Upper lobe of left lung (tissue), 6 donors: Measurements from ENCODE around the gene CD68. TPM values are rescaled to one million over a fixed set of nuclear protein-coding genes. Genes with fewer than 3 reads are reported as not detected.
A peak's percentile ranks its signal among the peaks of the same experiment; 100 is the strongest.

Experiments used
- ATAC-seq, 2 donors: fragments of 200-7000 bp; cut with Tn5 transposase; one replicate each; pipeline ENCODE4 v1.9.1; 2022; ENCODE audit warnings: mild to moderate bottlenecking in 2 of 2, moderate library complexity in 2 of 2; ENCODE audit not compliant: low FRiP score in 2 of 2
- DNase-seq, 2 donors: peaks; one replicate each; pipeline ENCODE4 v3.0.0-alpha.2; 2019 to 2020
- H3K27ac ChIP-seq, 4 donors: fragments of 200-600 bp; sonication (generic); one replicate each; pipeline ENCODE4 v1.5.1; 2016 to 2019
- H3K27me3 ChIP-seq, 4 donors: fragments of 200-600 bp; sonication (generic); one replicate each; pipeline ENCODE4 v1.5.1; 2017 to 2019
- H3K36me3 ChIP-seq, 4 donors: fragments of 200-600 bp; sonication (generic); one replicate each; pipeline ENCODE4 v1.5.1; 2016 to 2019
- H3K4me1 ChIP-seq, 4 donors: fragments of 200-600 bp; sonication (generic); one replicate each; pipeline ENCODE4 v1.5.1; 2018 to 2019
- H3K4me3 ChIP-seq, 4 donors: fragments of 200-600 bp; sonication (generic); one replicate each; pipeline ENCODE4 v1.5.1; 2017 to 2019; ENCODE audit warnings: mild to moderate bottlenecking in 2 of 4, moderate library complexity in 1 of 4
- H3K9me3 ChIP-seq, 4 donors: fragments of 200-600 bp; sonication (generic); one replicate each; pipeline ENCODE4 v1.5.1; 2018 to 2019
- EP300 ChIP-seq, 4 donors: sonication (generic); formaldehyde crosslinking; IDR thresholded peaks; one replicate each; pipeline ENCODE4 v1.5.1; 2017; ENCODE audit warnings: antibody characterized with exemption in 4 of 4, control low read depth in 2 of 4
- POLR2A ChIP-seq, 4 donors: fragments of 450-650 bp; IDR thresholded peaks; one replicate each; pipeline ENCODE4 v1.5.1; 2016 to 2017; ENCODE audit warnings: antibody characterized with exemption in 4 of 4, mild to moderate bottlenecking in 2 of 4
- POLR2AphosphoS5 ChIP-seq, 2 donors: sonication (generic); formaldehyde crosslinking; IDR thresholded peaks; one replicate each; pipeline ENCODE4 v1.5.1; 2017; ENCODE audit warnings: antibody characterized with exemption in 2 of 2
- WGBS, 2 donors: methylation state at CpG; one replicate each; pipeline ENCODE4 v1.1.5; 2017 to 2018; 5-methylcytosine and 5-hydroxymethylcytosine counted together
- total RNA-seq, 6 donors: library from RNA; depleted of rRNA in 4 of 6; stranded (reverse); fragments of >200 nt in 4 of 6; gene quantifications; one replicate each; pipeline versions ENCODE4 v1.1.0 to v1.2.1, GENCODE V29; 2016 to 2021
- TF ChIP-seq, protein P1 (sequence below), 6 experiments: fragments of 450-650 bp in 4 of 6; fragments of 200-600 bp in 2 of 6; sonication (generic) in 2 of 6; IDR thresholded peaks; one replicate each; pipeline ENCODE4 v1.5.1; 2016 to 2019; ENCODE audit warnings: antibody characterized with exemption in 6 of 6
- donor health status: DM: no; HTN: no; CAD: no; lungs with moderate emphysema.
- donor health status: DM: no; HTN: yes; CAD: no; lungs with severe emphysema.

CD68 gene
- total RNA-seq, 6 donors from 2014 or later, result 76.5 to 500 (median 260) TPM

DNA sequence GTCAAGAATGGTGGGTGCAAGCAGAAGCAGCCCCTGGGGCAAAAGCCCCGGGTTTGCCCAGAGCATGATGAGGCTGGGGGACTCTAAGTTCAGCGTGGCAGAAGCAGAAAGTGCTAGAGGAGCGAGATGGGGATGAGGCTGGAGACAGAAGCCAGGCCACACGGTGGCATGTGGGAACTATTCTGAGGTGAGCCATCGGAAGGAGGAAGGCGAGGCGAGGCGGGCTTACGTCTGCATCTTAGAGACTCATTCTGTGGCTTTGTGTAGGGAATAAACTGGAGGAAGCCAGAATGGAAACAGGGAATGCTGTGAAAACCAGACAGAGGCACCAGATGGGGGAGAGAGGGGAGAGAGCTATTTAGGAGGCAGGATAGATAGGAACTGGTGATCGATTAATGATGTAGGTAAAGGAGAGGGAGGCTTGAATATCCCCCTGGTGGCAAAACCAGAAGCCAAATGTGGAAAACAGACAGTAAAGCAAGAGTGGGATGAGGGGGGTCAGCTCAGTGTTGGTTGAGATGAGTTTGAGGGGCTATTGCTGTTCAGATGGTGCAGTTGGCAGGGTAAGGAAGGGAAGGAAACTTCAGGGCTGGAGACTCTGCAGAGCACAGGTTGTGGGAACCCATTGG lies 24.0 kb upstream of the CD68 start:
- Histone ChIP-seq H3K4me3 (no peak overlapping the region), H3K9me3 (no peaks in the 10 kb centered on the region), H3K36me3 (peaks cover 0 to 4% (median 0%) of the 10 kb centered on the region in 4 donors), H3K27me3 (no peaks in the 10 kb centered on the region), H3K4me1 (peaks cover 35 to 49% (median 40%) of the 10 kb centered on the region in 4 donors), H3K27ac (no peak overlapping the region)
- 71 to 73% methylated on average over 10 of the region's 10 CpGs for WGBS, 2 donors
- TF ChIP-seq, protein P1, sequence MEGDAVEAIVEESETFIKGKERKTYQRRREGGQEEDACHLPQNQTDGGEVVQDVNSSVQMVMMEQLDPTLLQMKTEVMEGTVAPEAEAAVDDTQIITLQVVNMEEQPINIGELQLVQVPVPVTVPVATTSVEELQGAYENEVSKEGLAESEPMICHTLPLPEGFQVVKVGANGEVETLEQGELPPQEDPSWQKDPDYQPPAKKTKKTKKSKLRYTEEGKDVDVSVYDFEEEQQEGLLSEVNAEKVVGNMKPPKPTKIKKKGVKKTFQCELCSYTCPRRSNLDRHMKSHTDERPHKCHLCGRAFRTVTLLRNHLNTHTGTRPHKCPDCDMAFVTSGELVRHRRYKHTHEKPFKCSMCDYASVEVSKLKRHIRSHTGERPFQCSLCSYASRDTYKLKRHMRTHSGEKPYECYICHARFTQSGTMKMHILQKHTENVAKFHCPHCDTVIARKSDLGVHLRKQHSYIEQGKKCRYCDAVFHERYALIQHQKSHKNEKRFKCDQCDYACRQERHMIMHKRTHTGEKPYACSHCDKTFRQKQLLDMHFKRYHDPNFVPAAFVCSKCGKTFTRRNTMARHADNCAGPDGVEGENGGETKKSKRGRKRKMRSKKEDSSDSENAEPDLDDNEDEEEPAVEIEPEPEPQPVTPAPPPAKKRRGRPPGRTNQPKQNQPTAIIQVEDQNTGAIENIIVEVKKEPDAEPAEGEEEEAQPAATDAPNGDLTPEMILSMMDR (IDR thresholded peaks at IDR 0.05), result no peak
- TF ChIP-seq POLR2A (IDR thresholded peaks at IDR 0.05) (no peak), EP300 (IDR thresholded peaks at IDR 0.05) (no peak), POLR2AphosphoS5 (IDR thresholded peaks at IDR 0.05) (no peak)
- no peak for ATAC-seq
- no peak for DNase-seq

DNA sequence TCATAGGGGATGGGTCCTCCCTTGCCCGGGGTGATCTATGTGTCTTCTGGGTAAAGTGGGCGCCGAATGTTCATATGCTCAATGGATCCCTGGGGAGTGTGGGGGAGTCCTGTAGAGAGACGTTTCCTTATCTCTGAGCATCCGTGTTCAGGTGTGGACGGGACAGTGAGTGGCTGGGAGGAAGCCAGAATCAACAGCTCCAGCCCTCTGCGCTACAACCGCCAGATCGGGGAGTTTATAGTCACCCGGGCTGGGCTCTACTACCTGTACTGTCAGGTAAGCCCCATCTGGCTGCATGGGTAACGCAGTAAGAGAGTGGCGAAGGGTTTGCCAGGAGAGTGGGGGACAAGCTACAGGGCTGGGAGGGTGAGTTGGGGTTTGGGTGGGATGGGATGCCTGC lies 22.8 kb upstream of the CD68 start:
- DNase-seq (no peak), ATAC-seq (no peak)
- TF ChIP-seq, protein P1 (IDR thresholded peaks at IDR 0.05), result no peak
- no peak for TF ChIP-seq POLR2AphosphoS5 (IDR thresholded peaks at IDR 0.05)
- no peak for TF ChIP-seq POLR2A (IDR thresholded peaks at IDR 0.05)
- TF ChIP-seq EP300 (IDR thresholded peaks at IDR 0.05), result no peak
- peaks cover 39 to 57% (median 46%) of the 10 kb centered on the region in 4 donors for H3K4me1 ChIP-seq
- WGBS, 2 donors, result 76 to 80% methylated on average over 12 of the region's 12 CpGs
- no peak overlapping the region for H3K4me3 ChIP-seq
- no peaks in the 10 kb centered on the region for H3K27me3 ChIP-seq
- H3K36me3 ChIP-seq, result no peaks in the 10 kb centered on the region
- no peaks in the 10 kb centered on the region for H3K9me3 ChIP-seq
- peak overlapping the region; percentile 95 to 97 (median 96) for H3K27ac ChIP-seq

DNA sequence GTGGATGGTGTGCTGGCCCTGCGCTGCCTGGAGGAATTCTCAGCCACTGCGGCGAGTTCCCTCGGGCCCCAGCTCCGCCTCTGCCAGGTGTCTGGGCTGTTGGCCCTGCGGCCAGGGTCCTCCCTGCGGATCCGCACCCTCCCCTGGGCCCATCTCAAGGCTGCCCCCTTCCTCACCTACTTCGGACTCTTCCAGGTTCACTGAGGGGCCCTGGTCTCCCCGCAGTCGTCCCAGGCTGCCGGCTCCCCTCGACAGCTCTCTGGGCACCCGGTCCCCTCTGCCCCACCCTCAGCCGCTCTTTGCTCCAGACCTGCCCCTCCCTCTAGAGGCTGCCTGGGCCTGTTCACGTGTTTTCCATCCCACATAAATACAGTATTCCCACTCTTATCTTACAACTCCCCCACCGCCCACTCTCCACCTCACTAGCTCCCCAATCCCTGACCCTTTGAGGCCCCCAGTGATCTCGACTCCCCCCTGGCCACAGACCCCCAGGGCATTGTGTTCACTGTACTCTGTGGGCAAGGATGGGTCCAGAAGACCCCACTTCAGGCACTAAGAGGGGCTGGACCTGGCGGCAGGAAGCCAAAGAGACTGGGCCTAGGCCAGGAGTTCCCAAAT lies 22.2 kb upstream of the CD68 start:
- 55 to 64% methylated on average over 13 to 14 of the region's 19 CpGs for WGBS, 2 donors
- Histone ChIP-seq H3K36me3 (no peaks in the 10 kb centered on the region), H3K27me3 (no peaks in the 10 kb centered on the region), H3K9me3 (no peaks in the 10 kb centered on the region), H3K27ac (peak overlapping the region; percentile 95 to 97 (median 96)), H3K4me1 (peaks cover 39 to 61% (median 48%) of the 10 kb centered on the region in 4 donors), H3K4me3 (peak overlapping the region in 1 of 4 donors; percentile 74)
- TF ChIP-seq POLR2A (IDR thresholded peaks at IDR 0.05) (no peak), POLR2AphosphoS5 (IDR thresholded peaks at IDR 0.05) (no peak), EP300 (IDR thresholded peaks at IDR 0.05) (no peak)
- TF ChIP-seq, protein P1 (IDR thresholded peaks at IDR 0.05), result no peak
- ATAC-seq (no peak), DNase-seq (peak in 1 of 2 donors; percentile 53)

DNA sequence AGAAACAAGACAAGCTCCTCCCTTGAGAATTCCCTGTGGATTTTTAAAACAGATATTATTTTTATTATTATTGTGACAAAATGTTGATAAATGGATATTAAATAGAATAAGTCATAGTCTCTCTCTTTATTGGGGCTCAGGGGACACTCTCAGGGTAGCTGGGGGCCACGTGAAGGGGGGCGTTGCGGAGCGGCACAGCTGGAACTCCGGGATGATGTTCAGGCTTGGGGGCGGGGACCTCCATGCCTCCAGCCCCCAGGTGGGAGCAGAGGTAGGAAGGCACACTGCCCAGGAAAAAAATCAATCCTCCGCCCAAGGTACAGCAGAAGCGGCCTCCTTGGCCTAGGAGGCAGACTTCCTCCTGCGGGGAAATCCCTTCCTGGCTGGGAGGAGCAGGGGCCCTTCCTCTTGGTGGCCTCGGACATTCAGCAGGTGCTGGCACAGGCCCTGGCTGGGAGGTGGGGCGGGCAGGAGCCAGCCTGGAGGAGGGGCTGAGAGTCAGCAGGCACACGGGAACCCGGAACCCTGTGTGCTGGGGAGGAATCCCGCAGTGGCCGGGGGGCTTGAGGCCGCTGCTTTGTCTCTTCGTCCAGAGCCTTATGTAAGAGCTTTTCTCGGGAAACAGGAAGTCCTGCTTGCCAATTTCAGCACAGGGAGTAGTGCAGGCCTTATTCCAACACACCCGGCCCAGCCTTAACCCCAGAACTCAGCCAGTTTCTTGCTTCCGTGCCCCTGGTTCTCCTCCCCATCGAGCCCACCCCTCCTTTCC lies 21.5 kb upstream of the CD68 start:
- Histone ChIP-seq H3K27me3 (no peaks in the 10 kb centered on the region), H3K4me3 (peak overlapping the region; percentile 5 to 95 (median 72)), H3K36me3 (peaks cover 0 to under 1% (median 0%) of the 10 kb centered on the region in 4 donors), H3K4me1 (peaks cover 45 to 68% (median 55%) of the 10 kb centered on the region in 4 donors), H3K9me3 (no peaks in the 10 kb centered on the region), H3K27ac (peak overlapping the region; percentile 95 to 97 (median 96))
- ATAC-seq, result peak; percentile 59 to 87
- TF ChIP-seq, protein P1 (IDR thresholded peaks at IDR 0.05), result peak in 2 of 6 experiments; percentile 5 to 16
- TF ChIP-seq EP300 (IDR thresholded peaks at IDR 0.05) (peak in 1 of 4 donors; percentile 72), POLR2A (IDR thresholded peaks at IDR 0.05) (peak in 3 of 4 donors; percentile 38 to 86 (median 79)), POLR2AphosphoS5 (IDR thresholded peaks at IDR 0.05) (peak; percentile 55 to 90)
- WGBS, 2 donors, result 11 to 14% methylated on average over 10 to 20 of the region's 21 CpGs
- peak; percentile 93 to 98 for DNase-seq
